ENCODE measurements around the gene KRTAP5-1. TPM values are rescaled to one million over a fixed set of nuclear protein-coding genes. Genes with fewer than 3 reads are reported as not detected.
A peak's percentile ranks its signal among the peaks of the same experiment; 100 is the strongest.

KRTAP5-1 gene
- total and polyA plus RNA-seq, 2 experiments from 2014 or later: not detected

DNA sequence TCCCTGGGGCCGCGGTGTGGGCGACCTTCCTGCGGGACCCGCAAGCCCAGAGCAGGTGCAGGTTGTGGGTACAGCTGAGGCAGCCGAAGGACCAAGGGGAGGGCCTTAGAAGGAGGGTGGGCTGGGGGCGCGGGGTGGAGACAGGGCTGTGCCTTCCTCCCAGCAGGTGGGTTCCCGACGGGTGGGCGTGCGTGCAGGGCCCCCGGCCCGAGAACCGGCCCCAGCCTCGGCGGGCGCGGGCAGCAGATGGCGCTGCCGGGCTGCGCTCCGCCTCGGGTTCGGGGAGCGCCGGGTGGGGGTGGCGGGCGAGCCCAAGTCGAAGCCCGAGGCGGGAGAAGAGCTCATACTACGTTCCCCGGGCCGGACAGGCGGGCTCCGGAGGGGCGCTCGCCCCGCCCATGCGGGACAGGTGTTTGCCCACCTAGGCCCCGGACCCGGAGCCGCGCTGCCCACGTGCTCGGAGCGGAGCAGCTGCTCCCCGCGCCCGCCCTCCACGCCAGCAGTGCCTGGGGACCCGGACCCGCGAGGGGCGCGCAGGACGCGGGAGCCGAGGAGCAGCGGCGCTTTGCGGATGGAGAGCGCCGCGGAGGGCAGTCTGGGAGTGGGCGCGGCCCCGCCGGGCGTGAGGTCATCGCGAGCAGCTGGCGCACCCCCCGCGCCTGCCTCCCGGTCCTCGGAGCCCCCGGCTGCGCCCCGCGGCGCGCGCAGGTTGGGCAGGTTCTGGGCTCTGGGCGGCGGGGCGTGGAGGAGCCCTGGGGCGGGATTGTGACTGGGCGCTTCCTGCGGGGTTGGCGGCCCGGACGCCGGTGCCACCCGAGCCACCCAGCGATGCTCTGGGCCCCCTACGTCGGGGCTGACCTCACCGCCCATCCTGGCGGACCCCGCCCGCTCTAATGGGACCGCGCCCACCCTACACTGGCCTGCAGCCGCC, 38.3 kb downstream of the KRTAP5-1 start:
- TF ChIP-seq, protein P1, sequence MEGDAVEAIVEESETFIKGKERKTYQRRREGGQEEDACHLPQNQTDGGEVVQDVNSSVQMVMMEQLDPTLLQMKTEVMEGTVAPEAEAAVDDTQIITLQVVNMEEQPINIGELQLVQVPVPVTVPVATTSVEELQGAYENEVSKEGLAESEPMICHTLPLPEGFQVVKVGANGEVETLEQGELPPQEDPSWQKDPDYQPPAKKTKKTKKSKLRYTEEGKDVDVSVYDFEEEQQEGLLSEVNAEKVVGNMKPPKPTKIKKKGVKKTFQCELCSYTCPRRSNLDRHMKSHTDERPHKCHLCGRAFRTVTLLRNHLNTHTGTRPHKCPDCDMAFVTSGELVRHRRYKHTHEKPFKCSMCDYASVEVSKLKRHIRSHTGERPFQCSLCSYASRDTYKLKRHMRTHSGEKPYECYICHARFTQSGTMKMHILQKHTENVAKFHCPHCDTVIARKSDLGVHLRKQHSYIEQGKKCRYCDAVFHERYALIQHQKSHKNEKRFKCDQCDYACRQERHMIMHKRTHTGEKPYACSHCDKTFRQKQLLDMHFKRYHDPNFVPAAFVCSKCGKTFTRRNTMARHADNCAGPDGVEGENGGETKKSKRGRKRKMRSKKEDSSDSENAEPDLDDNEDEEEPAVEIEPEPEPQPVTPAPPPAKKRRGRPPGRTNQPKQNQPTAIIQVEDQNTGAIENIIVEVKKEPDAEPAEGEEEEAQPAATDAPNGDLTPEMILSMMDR (IDR thresholded peaks at IDR 0.05; ENCODE audit: low read depth, low read length): peak; percentile 67
- Histone ChIP-seq H3K4me1 (ENCODE audit: low read depth) (peaks cover 13% of the 10 kb centered on the region), H3K4me3 (peak overlapping the region; percentile 36), H3K36me3 (no peaks in the 10 kb centered on the region), H3K27me3 (peaks cover 71% of the 10 kb centered on the region), H3K27ac (no peak overlapping the region), H3K9me3 (ENCODE audit: low read depth) (no peaks in the 10 kb centered on the region)
- peak; percentile 31 to 83 for DNase-seq (ENCODE audit: low read depth in 1 of 2, low spot score in 1 of 2)

DNA sequence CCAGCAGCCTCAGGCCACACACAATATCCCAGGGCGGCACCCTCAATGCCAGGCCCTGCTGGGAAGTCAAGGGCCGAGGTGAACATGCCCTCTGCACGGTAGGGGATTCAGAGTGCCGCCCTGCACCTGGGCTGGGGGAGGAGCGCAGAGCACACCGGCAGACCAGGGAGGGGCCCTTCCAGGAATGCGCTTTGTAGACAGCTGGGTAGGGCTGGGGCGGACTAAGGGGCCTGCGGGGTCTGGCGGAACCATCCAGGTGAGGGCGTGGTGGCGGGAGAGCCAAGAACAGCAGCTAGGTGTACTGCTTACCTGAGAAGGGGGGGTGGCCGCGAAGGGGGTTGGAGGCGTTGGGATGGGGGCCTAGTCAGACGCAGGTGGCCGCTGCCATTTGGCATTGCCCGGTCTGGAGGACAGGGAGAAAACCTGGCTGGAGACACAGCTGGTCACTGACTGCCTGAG, 39.0 kb downstream of the KRTAP5-1 start:
- Histone ChIP-seq H3K27me3 (peaks cover 71% of the 10 kb centered on the region), H3K36me3 (no peaks in the 10 kb centered on the region), H3K4me1 (ENCODE audit: low read depth) (peaks cover 13% of the 10 kb centered on the region), H3K27ac (no peak overlapping the region), H3K4me3 (no peak overlapping the region), H3K9me3 (ENCODE audit: low read depth) (no peaks in the 10 kb centered on the region)
- TF ChIP-seq, protein P1 (IDR thresholded peaks at IDR 0.05; ENCODE audit: low read depth, low read length): no peak
- no peak for DNase-seq (ENCODE audit: low read depth in 1 of 2, low spot score in 1 of 2)

DNA sequence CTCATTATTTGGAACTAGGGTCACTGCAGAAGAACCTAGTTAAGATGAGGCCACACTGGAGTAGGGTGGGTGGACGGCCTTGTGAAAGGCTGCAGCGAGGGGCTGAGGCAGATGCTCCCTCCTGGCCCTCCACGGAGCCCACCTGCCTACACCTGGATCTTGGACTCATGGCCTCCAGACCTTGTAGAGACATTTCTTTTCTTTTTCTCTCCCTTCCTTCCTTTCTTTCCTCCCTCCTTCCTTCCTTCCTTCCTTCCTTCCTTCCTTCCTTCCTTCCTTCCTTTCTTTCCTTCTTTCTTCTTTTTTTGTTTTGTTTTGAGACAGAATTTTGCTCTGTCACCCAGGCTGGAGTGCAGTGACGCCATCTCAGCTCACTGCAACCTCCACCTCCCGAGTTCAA, 39.7 kb downstream of the KRTAP5-1 start:
- H3K27me3 ChIP-seq: peaks cover 78% of the 10 kb centered on the region
- H3K9me3 ChIP-seq (ENCODE audit: low read depth): no peaks in the 10 kb centered on the region
- no peaks in the 10 kb centered on the region for H3K36me3 ChIP-seq
- peaks cover 13% of the 10 kb centered on the region for H3K4me1 ChIP-seq (ENCODE audit: low read depth)
- H3K27ac ChIP-seq: no peak overlapping the region
- no peak overlapping the region for H3K4me3 ChIP-seq
- TF ChIP-seq, protein P1 (IDR thresholded peaks at IDR 0.05; ENCODE audit: low read depth, low read length): no peak
- no peak for DNase-seq (ENCODE audit: low read depth in 1 of 2, low spot score in 1 of 2)

DNA sequence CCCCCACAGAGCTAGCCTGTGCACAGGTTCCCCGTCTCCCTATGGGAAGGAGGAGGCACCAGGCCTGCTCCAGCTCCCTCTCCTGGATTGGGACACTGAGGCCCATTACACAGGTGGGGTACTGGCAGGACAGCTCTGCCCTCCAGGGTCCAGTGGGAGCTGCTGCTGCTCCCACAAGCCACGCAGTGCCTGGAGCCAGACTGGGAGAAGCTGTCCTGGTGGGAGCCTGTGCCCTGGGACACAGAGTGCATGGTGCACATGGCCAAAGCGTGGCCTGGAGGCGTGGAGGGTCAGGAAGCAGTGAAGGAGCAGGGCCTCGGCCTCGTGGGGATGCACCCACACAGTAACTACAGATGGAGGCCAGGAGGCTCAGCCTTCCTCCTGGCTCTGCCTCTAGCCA, 40.5 kb downstream of the KRTAP5-1 start:
- Histone ChIP-seq H3K9me3 (ENCODE audit: low read depth) (no peaks in the 10 kb centered on the region), H3K27ac (no peak overlapping the region), H3K4me3 (no peak overlapping the region), H3K4me1 (ENCODE audit: low read depth) (peaks cover 13% of the 10 kb centered on the region), H3K27me3 (peaks cover 78% of the 10 kb centered on the region), H3K36me3 (no peaks in the 10 kb centered on the region)
- no peak for DNase-seq (ENCODE audit: low read depth in 1 of 2, low spot score in 1 of 2)
- TF ChIP-seq, protein P1 (IDR thresholded peaks at IDR 0.05; ENCODE audit: low read depth, low read length): no peak

DNA sequence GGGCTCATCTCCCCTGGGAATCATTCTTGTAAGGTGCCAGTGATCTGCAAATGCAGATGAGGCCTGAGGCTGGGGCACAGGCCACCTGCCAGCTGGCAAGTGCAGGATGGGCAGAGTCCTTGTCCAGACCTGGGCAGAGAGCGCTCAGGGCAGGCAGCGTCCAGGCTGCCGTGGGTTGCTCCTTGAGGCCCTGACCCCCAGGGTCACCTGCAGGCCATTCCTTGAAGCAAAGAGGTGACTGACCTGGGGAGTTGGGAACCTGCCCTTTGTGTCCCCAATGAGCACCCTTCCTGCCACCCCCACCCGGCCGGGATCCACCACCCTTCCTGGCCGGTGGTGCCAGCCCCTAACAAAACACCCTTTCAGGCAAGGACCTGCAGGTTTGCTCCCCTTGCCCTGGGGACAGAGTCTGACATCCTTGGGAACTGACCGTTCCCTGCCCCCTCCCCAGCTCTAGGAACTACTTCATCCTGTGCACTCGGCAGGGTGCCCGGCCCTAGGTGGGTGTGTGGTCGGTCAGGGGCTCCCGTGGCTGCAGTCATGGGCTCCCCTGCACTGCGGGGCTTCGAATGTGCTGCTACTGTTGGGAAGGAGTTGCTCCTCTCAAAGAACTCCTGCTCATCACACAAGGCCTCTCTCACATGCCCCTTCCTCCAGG, 41.3 kb downstream of the KRTAP5-1 start:
- DNase-seq (ENCODE audit: low read depth in 1 of 2, low spot score in 1 of 2): no peak
- H3K27ac ChIP-seq: no peak overlapping the region
- TF ChIP-seq, protein P1 (IDR thresholded peaks at IDR 0.05; ENCODE audit: low read depth, low read length): no peak
- H3K9me3 ChIP-seq (ENCODE audit: low read depth): no peaks in the 10 kb centered on the region
- peaks cover 79% of the 10 kb centered on the region for H3K27me3 ChIP-seq
- H3K36me3 ChIP-seq: no peaks in the 10 kb centered on the region
- no peak overlapping the region for H3K4me3 ChIP-seq
- peaks cover 10% of the 10 kb centered on the region for H3K4me1 ChIP-seq (ENCODE audit: low read depth)
